Adrenal gland (tissue), 12 donors: ENCODE results near the gene ATG9B. TPM values are rescaled to one million over a fixed set of nuclear protein-coding genes. Genes with fewer than 3 reads are reported as not detected.
A peak's percentile ranks its signal among the peaks of the same experiment; 100 is the strongest.

Experiments used
- DNase-seq, 7 donors: peaks; one replicate each; pipeline ENCODE4 v3.0.0-alpha.2; 2019 to 2020
- H3K27ac ChIP-seq, 5 donors: fragments of 200-600 bp; sonication (generic) in 4 of 5; 1 replicate in 3 of 5; 2 replicates in 2 of 5; pipeline versions ENCODE4 v1.5.1 to v1.8.0; 2016 to 2020; ENCODE audit warnings: mild to moderate bottlenecking in 1 of 5
- H3K27me3 ChIP-seq: fragments of 200-600 bp; 2 replicates; pipeline ENCODE4 v1.8.0; 2021
- H3K36me3 ChIP-seq, 2 donors: fragments of 200-600 bp; replicated peaks in 1 of 2; 1 replicate in 1 of 2; 2 replicates in 1 of 2; pipeline versions ENCODE4 v1.5.1 to v1.8.0; 2018 to 2022
- H3K4me1 ChIP-seq, 2 donors: fragments of 200-600 bp; replicated peaks in 1 of 2; 1 replicate in 1 of 2; 2 replicates in 1 of 2; pipeline versions ENCODE4 v1.5.1 to v1.8.0; 2018 to 2021
- H3K4me3 ChIP-seq, 4 donors: fragments of 200-600 bp; sonication (generic) in 3 of 4; one replicate each; pipeline ENCODE4 v1.5.1; 2016 to 2018
- H3K9me3 ChIP-seq, 3 donors: fragments of 200-600 bp; sonication (generic) in 1 of 3; replicated peaks in 1 of 3; 1 replicate in 2 of 3; 2 replicates in 1 of 3; pipeline versions ENCODE4 v1.5.1 to v1.8.0; 2016 to 2021
- CTCF ChIP-seq, 6 experiments: fragments of 450-650 bp in 4 of 6; fragments of 200-600 bp in 2 of 6; sonication (generic) in 1 of 6; IDR thresholded peaks; 1 replicate in 5 of 6; 2 replicates in 1 of 6; pipeline versions ENCODE4 v1.5.1 to v1.8.0; 2016 to 2021; ENCODE audit warnings: antibody characterized with exemption in 6 of 6, mild to moderate bottlenecking in 2 of 6, moderate library complexity in 1 of 6
- POLR2A ChIP-seq, 2 donors: fragments of 450-650 bp; IDR thresholded peaks; one replicate each; pipeline ENCODE4 v1.6.1; 2017; ENCODE audit warnings: antibody characterized with exemption in 2 of 2, mild to moderate bottlenecking in 2 of 2, moderate library complexity in 1 of 2
- WGBS, 4 donors: extraction: QIAGEN DNeasy Blood & Tissue Kit in 2 of 4; methylation state at CpG; one replicate each; pipeline versions ENCODE4 v1.1.5 to v1.1.7; 2013 to 2017; 5-methylcytosine and 5-hydroxymethylcytosine counted together
- intact Hi-C, 2 donors: fragments of 100-400 bp; cut with DNase I; formaldehyde crosslinking; loops; one replicate each; pipeline versions ENCODE4 v1.14.1 to v1.15.0; 2022 to 2023
- polyA plus RNA-seq, 3 donors: library from polyadenylated mRNA; stranded (reverse); fragments of 200-250 nt in 2 of 3; fragments of 350-450 nt in 1 of 3; fragmentation: Illumina TruSeq in 1 of 3; extraction: RNeasy Lipid Tissue Mini Kit (QIAGEN cat#74804) in 1 of 3; gene quantifications; one replicate each; pipeline ENCODE4 v1.2.3, GENCODE V29; 2013 to 2014
- total RNA-seq, 9 donors: library from RNA; depleted of rRNA in 4 of 9; stranded (reverse); fragments of >200 nt in 4 of 9; fragments of 120-200 nt in 1 of 9; fragmentation: NEBNext Ultra II Directional in 1 of 9; extraction: Animal tissue kit (Norgen Biotek cat#: 25700) in 1 of 9; gene quantifications; one replicate each; pipeline versions ENCODE4 v1.1.0 to v1.2.4, GENCODE V29; 2013 to 2023
- donor health status: healthy with polysubstance abuse.
- donor health status: Bipolar disorder and iron deficiency.
- donor health status: DM: yes; HTN: yes; CAD: no.
- donor health status: DM: no; HTN: no; CAD: no.
- donor health status: DM: no; HTN: no; CAD: no.
- donor health status: DM: yes; HTN: yes; CAD: no.

ATG9B gene
- total and polyA plus RNA-seq, 12 donors: 0.23 to 7.8 (median 0.46) TPM; not detected in 2

GRCh38 chr7:150973571-150974451 lies 50.5 kb downstream of the ATG9B start:
- Histone ChIP-seq H3K9me3 (no peaks in the 10 kb centered on the region), H3K4me1 (peaks cover 0 to 18% of the 10 kb centered on the region in 2 donors), H3K27ac (peak overlapping the region in 1 of 5 donors; percentile 38), H3K4me3 (peak overlapping the region in 1 of 4 donors; percentile 51), H3K36me3 (no peaks in the 10 kb centered on the region), H3K27me3 (peaks cover 30% of the 10 kb centered on the region)
- intact Hi-C loops: no loop called here
- no peak for DNase-seq
- 71 to 76% (median 75%) methylated on average over 19 to 27 of the region's 27 CpGs for WGBS, 4 donors
- no peak for TF ChIP-seq CTCF (IDR thresholded peaks at IDR 0.05)
- no peak for TF ChIP-seq POLR2A (IDR thresholded peaks at IDR 0.05)

- H3K27ac ChIP-seq: peak overlapping the region in 1 of 5 donors; percentile 66
- WGBS, 4 donors: 77 to 90% (median 87%) methylated on average over 6 to 8 of the region's 8 CpGs
- H3K36me3 ChIP-seq: no peaks in the 10 kb centered on the region
- peaks cover 30% of the 10 kb centered on the region for H3K27me3 ChIP-seq
- intact Hi-C loops: no loop called here
- DNase-seq: no peak
- no peaks in the 10 kb centered on the region for H3K9me3 ChIP-seq
- H3K4me1 ChIP-seq: peaks cover 0 to 16% of the 10 kb centered on the region in 2 donors
- no peak for TF ChIP-seq CTCF (IDR thresholded peaks at IDR 0.05)
- TF ChIP-seq POLR2A (IDR thresholded peaks at IDR 0.05): no peak
- no peak overlapping the region for H3K4me3 ChIP-seq
Observed at GRCh38 chr7:150972741-150973140, 51.6 kb downstream of the ATG9B start.

GRCh38 chr7:150972023-150972468 lies 52.2 kb downstream of the ATG9B start:
- H3K4me3 ChIP-seq: no peak overlapping the region
- no peak for TF ChIP-seq CTCF (IDR thresholded peaks at IDR 0.05)
- no peak for TF ChIP-seq POLR2A (IDR thresholded peaks at IDR 0.05)
- H3K9me3 ChIP-seq: no peaks in the 10 kb centered on the region
- H3K36me3 ChIP-seq: no peaks in the 10 kb centered on the region
- peaks cover 0 to 16% of the 10 kb centered on the region in 2 donors for H3K4me1 ChIP-seq
- peaks cover 26% of the 10 kb centered on the region for H3K27me3 ChIP-seq
- peak in 1 of 7 donors; percentile 81 for DNase-seq
- H3K27ac ChIP-seq: peak overlapping the region in 1 of 5 donors; percentile 66
- intact Hi-C loops: no loop called here
- 69 to 98% (median 75%) methylated on average over 6 to 12 of the region's 12 CpGs for WGBS, 4 donors

GRCh38 chr7:150971242-150972022 lies 52.9 kb downstream of the ATG9B start:
- intact Hi-C loops: no loop called here
- no peaks in the 10 kb centered on the region for H3K9me3 ChIP-seq
- peaks cover 23% of the 10 kb centered on the region for H3K27me3 ChIP-seq
- H3K27ac ChIP-seq: peak overlapping the region in 1 of 5 donors; percentile 66
- H3K4me1 ChIP-seq: peaks cover 0 to 16% of the 10 kb centered on the region in 2 donors
- H3K4me3 ChIP-seq: no peak overlapping the region
- DNase-seq: peak in 2 of 7 donors; percentile 34 to 93
- no peaks in the 10 kb centered on the region for H3K36me3 ChIP-seq
- 49 to 59% (median 56%) methylated on average over 15 to 16 of the region's 16 CpGs for WGBS, 4 donors
- TF ChIP-seq POLR2A (IDR thresholded peaks at IDR 0.05): no peak
- TF ChIP-seq CTCF (IDR thresholded peaks at IDR 0.05): no peak
